GM21528 (cell line): ENCODE data around the gene NOPCHAP1.
"Not testable (repeated sequence)": the region's sequence is repeated elsewhere in the genome, so short reads cannot be mapped to it uniquely, and the experiment has no call there.

Experiments used
- ATAC-seq: cut with Tn5 transposase; IDR thresholded peaks from one replicate; pipeline ENCODE4 v1.9.1; 2021; ENCODE audit warnings: mild to moderate bottlenecking, moderate library complexity; ENCODE audit not compliant: unreplicated experiment, low FRiP score

The NOPCHAP1 gene, protein sequence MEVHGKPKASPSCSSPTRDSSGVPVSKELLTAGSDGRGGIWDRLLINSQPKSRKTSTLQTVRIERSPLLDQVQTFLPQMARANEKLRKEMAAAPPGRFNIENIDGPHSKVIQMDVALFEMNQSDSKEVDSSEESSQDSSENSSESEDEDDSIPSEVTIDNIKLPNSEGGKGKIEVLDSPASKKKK

DNA sequence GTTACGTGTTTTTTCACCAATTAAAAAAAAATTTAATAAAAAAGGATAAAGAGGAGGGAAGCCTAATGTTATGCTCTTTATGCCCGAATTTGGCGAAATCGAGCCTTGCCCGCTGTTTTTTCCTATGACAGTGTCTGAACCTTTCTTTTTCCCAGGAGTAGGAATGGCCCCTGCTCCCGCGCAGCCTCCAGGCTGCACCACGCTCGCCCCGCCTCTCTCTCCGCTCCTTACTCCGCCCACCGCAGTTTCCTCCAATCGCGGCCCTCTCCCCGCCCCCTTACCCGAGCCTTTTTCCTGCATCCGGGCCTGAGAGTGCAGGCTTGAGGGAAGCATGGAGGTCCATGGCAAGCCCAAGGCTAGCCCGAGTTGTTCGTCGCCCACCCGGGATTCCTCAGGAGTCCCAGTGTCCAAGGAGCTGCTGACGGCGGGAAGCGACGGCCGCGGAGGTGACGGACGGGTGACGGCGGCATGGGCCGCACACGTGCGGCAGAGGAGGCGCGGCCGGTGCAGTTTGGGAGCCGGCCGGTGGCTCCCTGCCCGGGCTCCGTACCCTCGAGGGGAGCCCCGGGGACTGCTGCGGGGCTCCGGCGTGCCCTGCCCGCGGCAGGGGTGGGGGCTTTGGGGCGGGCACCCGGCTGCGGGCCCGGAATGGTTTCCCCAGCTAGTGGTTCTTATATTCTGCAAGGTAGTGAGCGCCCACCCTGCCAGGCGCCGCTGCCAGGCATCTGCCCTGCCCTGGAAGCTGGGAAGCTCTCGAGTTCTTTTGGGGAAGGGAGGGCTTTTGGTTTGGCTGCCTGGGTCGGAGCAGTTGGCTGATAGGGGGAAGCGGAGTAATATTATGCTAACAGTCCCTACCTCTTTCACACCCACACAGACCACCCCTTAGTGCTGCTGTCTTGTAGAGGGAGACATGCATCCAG, at the start of gene NOPCHAP1:
TSS of gene NOPCHAP1 (plus strand) at position 295 of the 920 bp plus-strand sequence. CDS start at position 332, 37 bp downstream.
- ATAC-seq = peak; percentile 97

DNA sequence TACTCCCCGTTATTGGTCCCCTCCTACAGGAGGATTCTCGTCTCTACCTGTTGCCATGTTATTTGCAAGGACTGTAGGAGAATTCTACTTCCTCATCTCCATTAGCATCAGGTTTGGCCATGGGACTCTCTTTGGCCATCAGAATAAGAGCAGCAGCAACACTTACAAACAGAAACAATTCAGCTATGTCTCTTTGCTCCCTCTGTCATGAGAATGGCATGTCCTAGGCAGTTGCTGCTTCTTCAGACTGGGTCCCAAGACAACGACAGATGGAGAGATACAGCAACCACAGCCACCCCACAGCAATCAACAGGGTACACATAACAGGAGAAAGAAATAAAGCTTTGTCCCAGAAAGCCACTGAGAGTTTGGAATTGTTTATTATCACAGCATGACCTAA, 47.7 kb upstream of the NOPCHAP1 start:
- no peak for ATAC-seq

GRCh38 chr12:104939089-104939488, 47.0 kb upstream of the NOPCHAP1 start:
- no peak for ATAC-seq

GRCh38 chr12:104941454-104941853, 44.7 kb upstream of the NOPCHAP1 start:
- ATAC-seq = no peak

DNA sequence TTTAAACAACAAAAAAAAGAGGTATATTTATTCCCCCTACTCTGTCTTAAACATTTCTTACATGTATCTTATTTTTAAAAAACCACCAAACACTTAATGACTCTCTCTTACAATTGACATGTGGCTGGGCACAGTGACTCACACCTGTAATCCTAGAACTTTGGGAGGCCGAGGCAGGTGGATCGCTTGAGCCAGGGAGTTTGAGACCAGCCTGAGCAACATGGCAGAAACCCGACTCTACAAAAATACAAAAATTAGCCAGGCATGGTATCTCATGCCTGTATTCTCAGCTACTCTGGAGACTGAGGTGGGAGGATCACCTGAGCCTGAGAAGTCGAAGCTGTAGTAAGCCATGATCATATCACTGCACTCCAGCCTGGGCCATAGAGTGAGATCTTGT, 44.0 kb upstream of the NOPCHAP1 start:
- no peak for ATAC-seq

- ATAC-seq = not testable (repeated sequence)
Observed at GRCh38 chr12:104943401-104943800, 42.7 kb upstream of the NOPCHAP1 start.

DNA sequence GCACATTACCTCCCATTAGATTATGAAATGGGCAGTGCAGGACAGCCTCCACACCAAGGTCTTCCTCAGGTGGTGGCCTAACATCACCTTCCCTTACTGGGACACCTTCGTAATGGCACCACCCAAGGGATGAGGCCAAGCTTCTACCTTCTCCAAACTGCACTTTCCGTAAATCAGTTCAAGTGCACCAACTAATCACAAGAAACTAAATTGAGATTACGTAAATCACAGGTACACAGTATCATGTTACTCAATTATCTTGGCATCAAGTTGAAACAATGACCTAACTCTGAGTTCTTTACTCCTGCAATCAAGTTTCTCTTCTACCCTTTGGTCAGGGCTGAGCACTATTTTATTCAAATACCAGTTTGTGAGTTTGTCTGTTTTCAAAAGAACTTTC, 41.9 kb upstream of the NOPCHAP1 start:
- ATAC-seq = no peak

DNA sequence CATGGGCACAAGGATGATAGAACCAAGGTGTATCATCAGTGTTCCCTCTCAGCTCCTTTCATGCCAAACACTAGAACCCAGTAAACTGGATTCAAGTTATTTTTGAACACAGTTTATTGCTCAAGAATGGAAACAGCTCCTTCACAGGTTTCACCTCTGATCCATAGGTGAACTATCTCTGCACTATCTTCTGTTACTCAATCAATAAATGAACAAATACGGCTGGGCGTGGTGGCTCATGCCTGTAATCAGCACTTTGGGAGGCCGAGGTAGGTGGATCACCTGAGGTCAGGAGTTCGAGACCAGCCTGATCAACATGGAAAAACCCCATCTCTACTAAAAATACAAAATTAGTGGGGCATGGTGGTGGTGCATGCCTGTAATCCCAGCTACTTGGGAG, 37.4 kb upstream of the NOPCHAP1 start:
- ATAC-seq = not testable (repeated sequence)

- ATAC-seq = no peak
Observed at GRCh38 chr12:104951759-104952509, 34.2 kb upstream of the NOPCHAP1 start.

GRCh38 chr12:104952816-104953215, 33.3 kb upstream of the NOPCHAP1 start:
- ATAC-seq = no peak

DNA sequence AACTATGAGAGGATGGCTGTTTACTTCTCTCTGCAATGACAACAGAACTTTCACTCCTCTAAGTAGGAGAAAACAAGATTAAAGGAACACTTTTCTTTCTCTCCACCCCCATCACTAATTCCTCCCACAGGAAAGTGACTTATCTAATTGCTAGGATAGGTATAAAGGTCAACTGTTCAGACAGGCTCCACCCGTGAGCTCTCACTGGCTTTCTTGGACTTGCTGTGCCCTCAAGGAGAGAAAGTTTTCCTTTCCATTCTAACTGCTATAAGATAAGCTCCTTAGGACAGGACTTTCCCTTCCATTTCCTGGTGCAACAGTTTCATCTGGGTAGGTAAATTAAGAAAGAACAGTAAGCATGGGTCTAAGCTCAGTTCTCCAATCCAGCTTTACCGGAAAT, 32.8 kb upstream of the NOPCHAP1 start:
- no peak for ATAC-seq

DNA sequence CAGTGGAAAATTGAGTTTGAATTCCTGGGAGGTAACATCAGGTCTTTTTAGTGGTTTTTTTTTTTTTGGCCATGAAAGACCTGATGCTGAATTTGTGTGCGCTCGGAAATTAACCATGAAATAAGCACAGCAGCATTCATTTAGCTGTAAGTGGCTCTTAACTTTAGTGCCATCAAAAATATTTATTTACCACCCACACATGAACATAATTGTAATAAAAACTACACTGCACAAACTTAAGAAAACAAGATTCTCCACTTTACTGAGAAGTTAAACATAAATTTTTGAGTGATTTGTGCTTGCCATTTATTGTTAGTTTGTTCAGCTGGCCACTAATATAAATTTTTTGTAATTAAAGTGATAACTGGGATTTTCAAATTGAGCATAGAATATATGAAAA, 30.4 kb upstream of the NOPCHAP1 start:
- ATAC-seq = no peak

GRCh38 chr12:104956870-104957718, 29.0 kb upstream of the NOPCHAP1 start:
- no peak for ATAC-seq

DNA sequence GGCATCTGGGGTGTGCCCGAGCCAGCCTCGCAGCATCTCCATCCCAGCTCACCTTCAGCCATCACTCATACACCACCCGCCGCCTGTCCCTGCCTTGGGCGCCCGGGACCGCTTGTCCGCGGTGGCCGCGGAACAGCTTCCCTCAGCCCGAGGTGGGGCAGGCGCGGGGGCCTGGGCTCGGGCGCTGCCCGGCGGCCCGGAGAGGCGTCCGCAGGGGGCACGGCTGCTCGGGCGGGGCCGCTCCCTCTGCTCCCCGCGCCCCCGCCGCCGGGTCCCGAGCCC, 28.5 kb upstream of the NOPCHAP1 start:
- peak; percentile 36 for ATAC-seq

DNA sequence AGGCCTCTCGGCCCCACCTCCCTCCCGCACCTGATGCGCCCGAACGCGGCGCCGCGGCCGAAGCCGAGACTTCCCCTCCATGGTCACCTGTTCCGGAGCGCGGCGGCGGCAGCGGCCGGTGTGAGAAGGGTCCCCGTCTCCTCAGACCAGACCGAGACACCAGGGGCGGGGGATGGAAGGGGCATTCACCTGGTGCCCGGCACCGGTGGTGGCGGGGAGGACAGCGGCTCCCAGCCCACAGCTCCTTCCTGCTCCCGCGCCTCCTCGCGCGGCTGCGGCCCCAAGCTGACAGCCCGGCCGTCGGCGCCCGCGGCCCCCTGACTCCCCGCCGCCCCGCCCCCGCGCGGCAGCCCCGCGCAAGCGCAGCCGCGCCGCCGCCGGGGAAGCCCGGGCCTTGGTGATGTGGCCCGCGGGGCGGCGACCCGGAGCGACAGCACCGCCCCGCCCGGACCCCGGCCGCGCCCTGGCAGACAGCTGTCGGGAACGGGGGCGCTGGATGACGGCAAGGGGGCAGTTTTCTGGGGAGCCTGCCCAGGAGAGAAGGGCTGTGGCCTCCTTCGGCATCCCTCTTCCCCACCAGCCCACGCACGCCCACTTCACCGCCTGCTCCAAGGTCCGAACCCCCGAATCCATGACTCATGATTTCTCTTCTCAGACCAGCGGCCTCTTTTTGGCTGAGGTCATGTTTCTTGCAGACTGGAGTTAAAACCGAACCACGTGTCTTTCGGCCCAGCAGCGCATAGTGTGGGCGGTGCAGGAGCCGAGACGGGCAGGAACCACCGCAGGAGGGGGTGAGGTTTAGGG, 27.9 kb upstream of the NOPCHAP1 start, which contains the start of gene SLC41A2:
TSS of gene SLC41A2 (minus strand) at position 290 of the 804 bp plus-strand sequence. CDS start 29,763 bp downstream, outside the sequence.
- ATAC-seq = peak; percentile 76

- no peak for ATAC-seq
Observed at GRCh38 chr12:104958805-104959334, 27.2 kb upstream of the NOPCHAP1 start.

GRCh38 chr12:104959335-104959841, 26.7 kb upstream of the NOPCHAP1 start:
- no peak for ATAC-seq

DNA sequence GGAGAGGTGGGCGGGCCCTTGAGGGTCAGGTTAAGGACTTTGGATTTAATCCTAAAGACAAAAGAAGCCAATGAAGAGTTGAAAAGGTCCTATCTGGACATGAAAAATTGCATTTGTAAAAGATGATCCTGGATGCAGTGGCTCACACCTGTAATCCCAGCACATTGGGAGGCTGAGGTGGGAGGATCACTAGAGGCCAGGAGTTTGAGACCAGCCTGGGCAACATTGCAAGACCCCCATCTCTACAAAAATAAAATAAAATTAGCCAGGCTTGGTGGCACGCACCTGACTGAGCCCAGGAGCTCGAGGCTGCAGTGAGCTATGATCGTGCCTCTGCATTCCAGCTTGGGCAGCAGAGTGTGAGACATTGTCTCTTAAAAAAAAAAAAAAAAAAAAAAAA, 25.7 kb upstream of the NOPCHAP1 start:
- ATAC-seq = no peak

DNA sequence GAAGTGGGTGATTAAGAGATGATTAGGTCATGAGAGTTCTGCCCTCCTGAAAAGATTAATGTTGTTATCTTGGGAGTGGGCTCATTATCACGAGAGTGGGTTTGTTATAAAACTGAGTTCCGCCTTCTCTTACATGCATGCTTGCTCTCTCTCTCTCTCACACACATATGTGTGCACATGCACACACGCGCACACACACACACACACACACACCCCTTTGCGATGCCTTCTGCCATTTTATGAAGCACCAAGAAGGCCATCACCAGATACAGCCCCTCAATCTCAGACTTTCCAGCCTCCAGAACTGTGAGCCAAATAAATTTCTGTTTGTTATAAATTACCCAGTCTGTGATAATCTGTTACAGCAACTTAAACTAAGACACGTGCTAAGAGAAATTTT, 22.4 kb upstream of the NOPCHAP1 start:
- no peak for ATAC-seq
